HG02623 (cell line): ENCODE data around the gene DNAJC6.

Experiments used
- ATAC-seq: cut with Tn5 transposase; IDR thresholded peaks from one replicate; pipeline ENCODE4 v1.9.1; 2021; ENCODE audit warnings: moderate library complexity; ENCODE audit not compliant: unreplicated experiment

The DNAJC6 gene

GRCh38 chr1:65399003-65399402, 89.7 kb downstream of the DNAJC6 start:
- no peak for ATAC-seq

DNA sequence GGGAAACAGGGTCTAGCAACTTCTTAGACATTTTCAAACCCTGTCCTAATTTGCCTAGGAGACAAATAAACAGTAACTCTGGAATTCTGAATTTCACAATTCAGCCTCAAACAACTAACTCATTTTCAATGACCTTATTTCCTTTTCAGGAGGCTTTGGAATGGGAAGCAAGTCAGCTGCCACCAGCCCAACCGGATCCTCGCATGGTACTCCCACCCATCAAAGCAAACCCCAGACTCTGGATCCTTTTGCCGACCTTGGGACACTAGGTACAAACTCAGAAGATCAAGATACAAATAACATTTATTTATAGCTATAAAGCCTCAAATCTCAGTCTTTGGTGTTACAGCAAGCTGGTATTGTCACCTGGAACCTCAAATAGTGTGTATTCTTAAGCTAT, 92.3 kb downstream of the DNAJC6 start:
- no peak for ATAC-seq

DNA sequence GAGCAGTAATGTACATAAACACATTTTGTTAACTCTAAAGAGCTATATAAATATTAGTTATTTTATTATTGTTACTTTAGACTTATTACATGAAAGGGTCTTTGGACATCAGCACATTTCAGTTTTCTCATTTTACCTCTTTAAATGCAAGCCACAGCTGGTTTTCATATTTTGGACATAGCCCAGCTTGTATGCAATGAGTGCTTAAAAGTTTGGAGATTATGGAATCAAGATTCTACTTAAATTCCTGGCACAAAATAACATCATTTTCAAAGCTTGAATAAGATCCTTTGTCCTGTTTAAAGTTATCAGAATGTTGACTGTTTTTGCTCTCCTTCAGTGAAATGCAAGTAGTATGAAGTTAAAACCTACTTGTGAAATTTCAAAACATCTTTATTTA, 95.6 kb downstream of the DNAJC6 start:
- ATAC-seq, result no peak

- no peak for ATAC-seq
Measured at GRCh38 chr1:65407877-65408276, 98.5 kb downstream of the DNAJC6 start.

- no peak for ATAC-seq
Measured at GRCh38 chr1:65409314-65409713, 100.0 kb downstream of the DNAJC6 start.

- no peak for ATAC-seq
Measured at GRCh38 chr1:65409816-65410326, 100.5 kb downstream of the DNAJC6 start.

DNA sequence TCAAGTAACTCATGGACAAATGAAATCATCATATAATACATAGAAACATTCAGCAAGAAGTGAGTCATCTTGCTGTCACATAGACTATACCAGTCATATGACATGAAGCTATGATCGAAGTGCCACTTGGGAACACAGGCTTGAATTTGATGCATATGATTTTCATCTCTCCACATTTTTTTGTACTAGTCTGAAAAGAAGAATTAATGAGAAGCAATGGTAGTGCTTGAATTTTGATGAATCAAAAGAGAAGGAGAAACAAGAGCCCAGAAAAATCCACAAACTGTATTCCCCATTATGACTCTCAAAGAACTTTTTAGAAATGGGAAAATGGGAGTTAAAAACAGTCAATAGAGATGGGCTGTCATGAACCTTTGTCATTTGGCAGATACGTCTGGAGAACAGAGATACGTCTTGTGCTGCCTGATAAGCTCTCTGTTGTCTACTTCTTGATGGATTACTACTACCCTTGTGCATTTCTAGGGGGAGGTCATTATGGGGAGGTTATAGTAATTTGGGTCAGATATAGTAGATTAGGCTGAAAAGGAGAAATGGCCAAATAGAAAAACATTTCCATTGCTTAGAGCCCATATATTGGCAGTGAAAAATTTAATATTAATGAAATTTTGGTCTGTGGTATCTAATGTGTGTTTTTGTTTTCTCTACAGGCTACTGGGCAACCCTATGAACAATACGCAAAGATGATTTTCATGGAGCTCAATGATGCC, 103.1 kb downstream of the DNAJC6 start:
- no peak for ATAC-seq

- no peak for ATAC-seq
Measured at GRCh38 chr1:65412984-65413375, 103.6 kb downstream of the DNAJC6 start.

- no peak for ATAC-seq
Measured at GRCh38 chr1:65414538-65414937, 105.2 kb downstream of the DNAJC6 start.

- no peak for ATAC-seq
Measured at GRCh38 chr1:65416767-65417166, 107.4 kb downstream of the DNAJC6 start.

DNA sequence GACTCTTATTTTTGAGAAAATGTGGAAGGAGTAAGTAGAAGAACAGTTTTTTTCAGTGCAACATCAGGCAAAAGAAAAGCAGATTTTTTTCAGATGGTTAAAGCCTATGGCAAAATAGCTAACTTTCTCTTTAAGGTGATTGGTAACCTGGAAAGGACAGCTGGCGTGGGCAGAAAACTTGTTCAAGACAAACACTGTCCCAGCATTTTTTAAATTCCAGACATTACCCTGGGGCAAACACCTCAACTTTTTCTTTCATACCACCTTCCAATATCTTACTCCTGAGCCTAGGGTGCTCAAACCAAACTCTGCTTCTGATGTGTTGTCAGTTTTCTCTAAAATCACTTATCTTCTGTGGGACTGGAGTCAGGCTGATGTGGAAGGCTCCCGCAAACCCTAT, 108.4 kb downstream of the DNAJC6 start:
- no peak for ATAC-seq

DNA sequence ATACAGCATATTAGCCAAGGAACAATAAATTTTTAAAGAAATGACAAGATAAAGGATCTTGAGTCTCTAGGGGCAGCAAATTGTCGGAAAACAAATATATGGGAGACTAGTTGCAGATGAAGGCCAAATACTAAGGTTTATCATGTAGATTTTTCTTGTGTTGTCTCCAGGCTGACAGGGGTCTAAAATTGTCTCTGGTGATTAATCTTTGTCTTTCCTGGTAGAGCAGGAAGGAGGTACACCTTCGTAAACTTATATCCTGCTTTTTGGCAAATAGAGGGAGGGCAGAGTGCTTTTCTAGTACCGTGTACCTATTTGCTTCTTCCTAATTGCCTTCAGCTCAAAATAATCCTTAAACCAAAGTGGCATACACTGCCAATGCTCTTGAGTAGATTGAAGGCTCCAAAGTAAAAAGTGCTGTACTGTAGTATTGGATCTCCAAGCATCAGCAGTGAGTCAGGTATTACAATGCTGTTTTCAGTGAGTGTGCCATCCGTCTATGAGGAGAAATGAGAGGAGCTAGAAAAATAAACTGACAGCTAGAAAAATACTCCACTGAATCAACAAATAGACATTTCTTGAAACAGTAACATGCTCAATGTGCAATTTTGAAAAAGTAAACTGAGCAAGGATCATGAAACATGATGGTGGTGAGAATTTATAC, 109.3 kb downstream of the DNAJC6 start:
- no peak for ATAC-seq

DNA sequence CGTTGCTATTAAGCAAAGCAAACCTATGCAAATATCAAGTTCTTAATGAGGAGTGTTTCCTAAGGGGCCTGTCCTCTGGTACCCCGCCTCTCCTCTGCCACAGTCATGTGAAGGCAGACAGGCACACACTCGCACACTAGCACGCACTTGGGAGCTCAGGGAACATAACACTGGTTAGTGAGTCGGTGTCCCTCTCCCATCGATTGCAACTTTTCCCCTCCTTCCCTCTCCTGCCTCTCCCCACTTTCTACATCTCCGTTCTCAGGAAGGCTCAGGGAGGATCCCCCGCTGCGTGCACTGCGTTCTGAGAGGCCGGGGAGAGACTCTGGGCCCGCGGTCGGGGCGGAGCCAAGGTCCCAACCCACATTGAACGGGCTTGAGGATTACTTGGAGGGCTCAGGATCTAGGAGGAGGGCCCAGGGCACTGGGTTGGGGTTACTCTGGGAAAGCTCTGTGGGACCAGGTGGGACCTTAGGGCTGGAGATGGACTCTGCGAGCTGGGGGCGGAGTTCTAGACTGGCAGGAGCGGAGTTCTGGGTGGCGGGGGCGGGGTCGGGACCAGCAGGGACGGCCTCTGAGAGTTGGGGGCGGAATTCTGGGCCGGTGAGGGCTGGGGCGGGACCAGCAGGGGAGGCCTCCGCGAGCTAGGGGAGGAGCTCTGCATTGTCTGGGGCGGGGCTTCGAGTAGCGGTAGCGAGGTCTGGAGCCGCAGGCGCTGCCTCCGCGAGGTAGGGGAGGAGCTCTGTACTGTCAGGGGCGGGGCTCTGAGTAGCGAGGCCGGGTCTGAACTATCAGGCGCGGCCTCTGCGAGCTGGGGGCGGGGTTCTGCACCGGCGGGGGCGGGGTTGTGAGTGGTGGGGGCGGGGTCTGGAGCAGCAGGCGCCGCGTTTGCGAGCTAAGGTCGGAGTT, 110.6 kb downstream of the DNAJC6 start:
- peak; percentile 92 for ATAC-seq

DNA sequence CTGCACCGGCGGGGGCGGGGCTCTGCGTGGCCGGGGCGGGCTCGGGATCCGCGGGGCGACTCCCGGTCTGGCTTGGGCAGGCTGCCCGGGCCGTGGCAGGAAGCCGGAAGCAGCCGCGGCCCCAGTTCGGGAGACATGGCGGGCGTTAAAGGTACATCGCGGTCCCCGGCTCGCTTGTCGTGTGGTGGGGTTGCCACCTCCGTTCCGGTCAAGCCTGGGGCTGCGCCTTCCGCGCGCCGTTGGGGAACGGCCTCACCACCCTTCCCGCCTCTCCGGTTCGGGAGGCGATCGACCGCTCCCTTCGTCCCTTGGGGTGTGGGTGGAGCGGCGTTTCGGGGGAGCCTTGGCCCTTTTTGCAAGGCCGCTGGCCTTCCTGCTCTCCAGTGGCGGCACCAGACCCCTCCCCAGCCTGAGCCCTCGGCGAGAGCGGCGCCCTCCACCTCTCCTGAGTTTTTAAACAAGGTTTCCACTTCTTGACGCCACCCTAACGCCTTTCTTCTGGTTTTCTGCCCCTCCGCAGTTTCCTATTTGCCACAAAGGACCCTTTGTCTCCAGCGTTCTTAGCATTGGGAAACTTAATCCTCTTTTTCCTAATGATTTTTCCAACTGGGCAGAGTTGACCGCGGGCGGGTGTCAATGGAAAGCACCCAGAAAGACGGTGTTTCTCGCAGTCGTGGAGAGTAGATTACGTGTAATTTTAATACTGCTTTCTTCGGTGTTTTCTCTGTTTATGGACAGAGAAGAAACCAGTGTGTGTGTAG, 111.4 kb downstream of the DNAJC6 start, which contains the start of the genes LEPR and LEPROT:
TSS of gene LEPR (plus strand) at position 79 of the 761 bp plus-strand sequence. CDS start 144,898 bp downstream, outside the sequence.
TSS of gene LEPROT (plus strand) at position 79 of the 761 bp plus-strand sequence. CDS start at position 136, 57 bp downstream.
- peak; percentile 49 for ATAC-seq

DNA sequence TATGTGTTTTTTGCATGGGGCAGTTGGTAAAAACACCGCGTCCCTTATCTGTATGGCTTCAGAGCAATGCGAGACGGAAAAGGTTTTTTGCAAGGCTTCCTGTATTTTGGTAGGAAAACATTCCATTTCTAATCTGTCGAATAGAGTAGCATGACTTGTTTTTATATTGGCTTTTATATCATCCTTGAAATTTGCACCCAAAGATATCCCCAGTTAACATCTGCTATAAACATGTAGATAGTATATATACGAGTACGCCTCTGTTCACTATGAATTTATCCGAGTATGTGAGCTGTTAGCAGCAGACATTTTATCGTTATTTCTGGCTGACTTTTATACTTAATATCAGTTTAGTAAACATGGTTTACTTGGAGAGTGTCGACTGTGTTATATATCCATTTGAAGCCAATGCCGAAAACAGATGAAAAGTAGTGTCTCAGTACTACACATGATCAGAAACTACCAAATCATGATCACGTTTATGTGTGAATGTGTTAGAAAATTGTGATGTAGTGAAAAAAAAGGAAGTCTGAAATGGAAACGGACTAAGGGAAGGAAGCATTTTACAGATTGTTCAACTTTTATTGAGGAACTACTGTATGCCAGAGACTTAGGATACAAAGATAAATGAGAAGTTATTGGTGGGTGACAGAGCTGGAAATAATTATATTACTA, 112.1 kb downstream of the DNAJC6 start:
- ATAC-seq, result no peak

- no peak for ATAC-seq
Measured at GRCh38 chr1:65422241-65423203, 113.2 kb downstream of the DNAJC6 start.

- no peak for ATAC-seq
Measured at GRCh38 chr1:65423884-65424572, 114.7 kb downstream of the DNAJC6 start.

DNA sequence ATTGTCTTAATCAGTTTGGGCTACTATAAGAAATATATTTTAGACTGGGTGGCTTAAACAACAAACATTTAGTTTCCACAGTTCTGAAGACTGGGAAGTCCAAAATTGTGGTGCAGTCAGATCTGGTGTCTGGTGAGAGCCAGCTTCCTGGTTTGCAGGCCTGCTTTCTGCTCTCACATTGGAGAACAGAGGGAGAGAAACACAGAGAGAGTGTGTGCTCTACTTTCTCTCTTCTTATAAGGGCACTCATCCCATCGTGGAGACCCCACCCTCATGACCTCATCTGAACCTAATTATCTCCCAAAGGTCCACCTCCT, 115.2 kb downstream of the DNAJC6 start:
- no peak for ATAC-seq
